HEK293T (cell line): ENCODE results near the gene PARP1.

Source experiments
- CTCF ChIA-PET: fragments of 350-600 bp; formaldehyde crosslinking; extraction: SDS; loops from one replicate; lab custom pipeline; 2021; ENCODE audit warnings: antibody characterized with exemption, inconsistent platforms; lab: Yijun Ruan, JAX
- POLR2A ChIA-PET: fragments of 350-600 bp; formaldehyde crosslinking; extraction: SDS; loops from one replicate; lab custom pipeline; 2020; ENCODE audit warnings: antibody characterized with exemption, inconsistent platforms; lab: Yijun Ruan, JAX
- DNase-seq: peaks from one replicate; pipeline ENCODE4 v3.0.0; 2012; ENCODE audit warnings: mixed read lengths; ENCODE audit errors: extremely low spot score
- ARNT ChIP-seq: fragments of 450-650 bp; IDR thresholded peaks from 2 replicates; pipeline ENCODE4 v1.6.1; 2017; ENCODE audit warnings: mild to moderate bottlenecking
- BHLHE40 ChIP-seq: fragments of 450-650 bp; IDR thresholded peaks from 2 replicates; pipeline ENCODE4 v1.6.1; 2016; ENCODE audit warnings: mild to moderate bottlenecking, moderate library complexity, borderline replicate concordance
- CTBP1 ChIP-seq: fragments of 450-650 bp; IDR thresholded peaks from 2 replicates; pipeline ENCODE4 v1.6.1; 2016; ENCODE audit warnings: borderline replicate concordance
- ELF4 ChIP-seq: fragments of 450-650 bp; IDR thresholded peaks from 2 replicates; pipeline ENCODE4 v1.6.1; 2017; ENCODE audit warnings: antibody characterized with exemption
- FOXA1 ChIP-seq: fragments of 450-650 bp; IDR thresholded peaks from 2 replicates; pipeline ENCODE4 v1.6.1; 2016; ENCODE audit warnings: mild to moderate bottlenecking
- FOXK2 ChIP-seq: fragments of 450-650 bp; IDR thresholded peaks from 2 replicates; pipeline ENCODE4 v1.6.1; 2016; ENCODE audit warnings: mild to moderate bottlenecking
- FOXM1 ChIP-seq: fragments of 450-650 bp; IDR thresholded peaks from 2 replicates; pipeline ENCODE4 v1.6.1; 2017; ENCODE audit warnings: mild to moderate bottlenecking, borderline replicate concordance
- HDGF ChIP-seq: fragments of 450-650 bp; IDR thresholded peaks from 2 replicates; pipeline ENCODE4 v1.6.1; 2017; ENCODE audit warnings: antibody characterized with exemption, borderline replicate concordance
- L3MBTL2 ChIP-seq: fragments of 450-650 bp; conservative IDR thresholded peaks from 2 replicates; pipeline ENCODE4 v1.6.1; 2016; ENCODE audit warnings: mild to moderate bottlenecking
- LEF1 ChIP-seq: fragments of 450-650 bp; IDR thresholded peaks from 2 replicates; pipeline ENCODE4 v1.6.1; 2017; ENCODE audit warnings: mild to moderate bottlenecking, borderline replicate concordance
- NFRKB ChIP-seq: fragments of 450-650 bp; IDR thresholded peaks from 2 replicates; pipeline ENCODE4 v1.6.1; 2016; ENCODE audit warnings: mild to moderate bottlenecking, moderate library complexity
- PKNOX1 ChIP-seq: fragments of 450-650 bp; IDR thresholded peaks from 2 replicates; pipeline ENCODE4 v1.6.1; 2016
- SP1 ChIP-seq: fragments of 450-650 bp; IDR thresholded peaks from 2 replicates; pipeline ENCODE4 v1.6.1; 2017
- SUZ12 ChIP-seq: fragments of 450-650 bp; IDR thresholded peaks from 2 replicates; pipeline ENCODE4 v1.6.1; 2016; ENCODE audit warnings: mild to moderate bottlenecking
- TARDBP ChIP-seq: fragments of 450-650 bp; IDR thresholded peaks from 2 replicates; pipeline ENCODE4 v1.6.1; 2016
- ZNF384 ChIP-seq: fragments of 450-650 bp; IDR thresholded peaks from 2 replicates; pipeline ENCODE4 v1.6.1; 2016

The PARP1 gene

GRCh38 chr1:226325178-226325577 lies 82.7 kb downstream of the PARP1 start:
- no peak for DNase-seq
- POLR2A ChIA-PET, result interaction anchor here (7.2 kb wide), 1 partner anchor 15 kb away, joined by 39 read pairs; the partner anchor contains the start of gene LIN9
- TF ChIP-seq ELF4 (no peak), HDGF (no peak), BHLHE40 (no peak), SP1 (no peak), ZNF384 (no peak), L3MBTL2 (no peak), PKNOX1 (no peak)
- CTCF ChIA-PET, result interaction anchor here (1.4 kb wide), 1 partner anchor 16 kb away, joined by 3 read pairs; the partner anchor contains the start of gene LIN9

- DNase-seq, result no peak
- CTCF ChIA-PET, result no interaction called here
- no peak for TF ChIP-seq ELF4
- TF ChIP-seq SP1, result no peak
- no peak for TF ChIP-seq HDGF
- TF ChIP-seq ARNT, result no peak
- TF ChIP-seq FOXK2, result no peak
- no peak for TF ChIP-seq SUZ12
- TF ChIP-seq NFRKB, result no peak
- TF ChIP-seq L3MBTL2, result no peak
- TF ChIP-seq PKNOX1, result no peak
- no peak for TF ChIP-seq BHLHE40
- no peak for TF ChIP-seq LEF1
- POLR2A ChIA-PET, result interaction anchor here (7.2 kb wide), 1 partner anchor 14 kb away, joined by 39 read pairs; the partner anchor contains the start of gene LIN9
These were observed 83.4 kb downstream of the PARP1 start for GRCh38 chr1:226324479-226324878.

- ChIA-PET POLR2A (interaction anchor here (7.2 kb wide), 1 partner anchor 13 kb away, joined by 39 read pairs; the partner anchor contains the start of gene LIN9), CTCF (interaction anchor here (0.6 to 1.0 kb wide), 2 partner anchors 10 to 25 kb away, joined by 4 to 5 read pairs; no protein-coding TSS in a partner anchor)
- no peak for DNase-seq
- TF ChIP-seq BHLHE40 (no peak), CTBP1 (no peak), HDGF (no peak), ELF4 (no peak), PKNOX1 (no peak), ARNT (no peak), LEF1 (no peak), FOXA1 (no peak), SUZ12 (no peak), SP1 (no peak), FOXK2 (no peak), FOXM1 (no peak), NFRKB (no peak)
These were observed 84.9 kb downstream of the PARP1 start for GRCh38 chr1:226322986-226323385.

- POLR2A ChIA-PET, result interaction anchor here (0.8 to 1.3 kb wide), 2 partner anchors 11 to 12 kb away, joined by 3 to 5 read pairs; partner anchors contain the start of gene LIN9
- TF ChIP-seq BHLHE40 (no peak), L3MBTL2 (no peak), FOXM1 (no peak), LEF1 (no peak), PKNOX1 (no peak), SUZ12 (no peak), ARNT (no peak), ZNF384 (no peak), NFRKB (no peak), CTBP1 (no peak), FOXA1 (no peak), ELF4 (no peak), FOXK2 (no peak)
- no peak for DNase-seq
- CTCF ChIA-PET, result no interaction called here
These were observed 87.0 kb downstream of the PARP1 start for GRCh38 chr1:226320930-226321329.

GRCh38 chr1:226318471-226318870 lies 89.4 kb downstream of the PARP1 start:
- ChIA-PET CTCF (interaction anchor here (0.5 kb wide), 1 partner anchor 193 kb away, joined by 3 read pairs; no protein-coding TSS in a partner anchor), POLR2A (interaction anchor here (2.7 kb wide), 1 partner anchor 9 kb away, joined by 17 read pairs; the partner anchor contains the start of gene LIN9)
- TF ChIP-seq FOXK2, result no peak
- TF ChIP-seq ELF4, result no peak
- TF ChIP-seq PKNOX1, result no peak
- TF ChIP-seq BHLHE40, result no peak
- no peak for TF ChIP-seq ZNF384
- no peak for TF ChIP-seq LEF1
- no peak for TF ChIP-seq ARNT
- no peak for TF ChIP-seq SUZ12
- TF ChIP-seq SP1, result no peak
- no peak for TF ChIP-seq L3MBTL2
- TF ChIP-seq CTBP1, result no peak
- no peak for TF ChIP-seq FOXM1
- no peak for TF ChIP-seq NFRKB
- TF ChIP-seq HDGF, result no peak
- no peak for TF ChIP-seq TARDBP
- DNase-seq, result no peak
